B cell (primary cell): ENCODE data around the gene FBXL13.

Experiments
- EZH2 ChIP-seq: IDR thresholded peaks from 2 replicates; pipeline ENCODE4 v1.6.1; 2012; ENCODE audit warnings: borderline replicate concordance, low read depth, mild to moderate bottlenecking, moderate library complexity, low read length; ENCODE audit not compliant: insufficient read depth, poor library complexity, severe bottlenecking
- TF ChIP-seq, protein P1 (sequence below): fragments of 200-600 bp; IDR thresholded peaks from one replicate; pipeline ENCODE4 v1.8.0; 2022; ENCODE audit warnings: antibody characterized with exemption, mild to moderate bottlenecking

DNA sequence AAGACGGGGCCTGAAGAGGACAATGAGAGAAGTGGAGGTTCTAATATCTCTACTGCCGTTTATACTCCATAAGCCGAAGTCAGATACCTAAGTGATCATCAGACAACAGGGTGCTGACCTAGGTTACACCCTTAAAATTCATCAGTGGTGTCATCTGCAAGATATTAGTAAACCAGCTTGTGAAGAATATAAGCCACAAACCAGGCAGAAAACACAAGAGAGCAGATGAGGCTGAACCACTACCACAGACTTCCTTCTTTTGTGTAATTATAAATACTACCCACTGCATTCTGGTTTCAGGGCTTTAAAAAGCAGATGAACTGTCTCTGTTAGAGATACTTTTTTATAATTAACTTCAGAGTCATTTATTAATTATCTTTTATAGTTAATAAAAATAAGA lies 230.7 kb downstream of the FBXL13 start:
- TF ChIP-seq, protein P1, sequence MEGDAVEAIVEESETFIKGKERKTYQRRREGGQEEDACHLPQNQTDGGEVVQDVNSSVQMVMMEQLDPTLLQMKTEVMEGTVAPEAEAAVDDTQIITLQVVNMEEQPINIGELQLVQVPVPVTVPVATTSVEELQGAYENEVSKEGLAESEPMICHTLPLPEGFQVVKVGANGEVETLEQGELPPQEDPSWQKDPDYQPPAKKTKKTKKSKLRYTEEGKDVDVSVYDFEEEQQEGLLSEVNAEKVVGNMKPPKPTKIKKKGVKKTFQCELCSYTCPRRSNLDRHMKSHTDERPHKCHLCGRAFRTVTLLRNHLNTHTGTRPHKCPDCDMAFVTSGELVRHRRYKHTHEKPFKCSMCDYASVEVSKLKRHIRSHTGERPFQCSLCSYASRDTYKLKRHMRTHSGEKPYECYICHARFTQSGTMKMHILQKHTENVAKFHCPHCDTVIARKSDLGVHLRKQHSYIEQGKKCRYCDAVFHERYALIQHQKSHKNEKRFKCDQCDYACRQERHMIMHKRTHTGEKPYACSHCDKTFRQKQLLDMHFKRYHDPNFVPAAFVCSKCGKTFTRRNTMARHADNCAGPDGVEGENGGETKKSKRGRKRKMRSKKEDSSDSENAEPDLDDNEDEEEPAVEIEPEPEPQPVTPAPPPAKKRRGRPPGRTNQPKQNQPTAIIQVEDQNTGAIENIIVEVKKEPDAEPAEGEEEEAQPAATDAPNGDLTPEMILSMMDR, result no peak
- no peak for TF ChIP-seq EZH2
